Endothelial cell of umbilical vein (primary cell): ENCODE data around the gene MSH3. TPM values are rescaled to one million over a fixed set of nuclear protein-coding genes. Genes with fewer than 3 reads are reported as not detected.

Source experiments
- BruUV-seq: library from RNA; stranded (reverse); fragments of 400-500 nt; replicated peaks from 2 replicates; lab custom pipeline; 2021; lab: Mats Ljungman, UMichigan
- CTCF ChIA-PET: fragments of 300-600, 350-600 bp; sonication (Branson Sonifier 250); formaldehyde crosslinking; loops from one replicate; lab custom pipeline; 2021; ENCODE audit warnings: antibody characterized with exemption, inconsistent platforms; lab: Charles Lee
- POLR2A ChIA-PET: fragments of 300-600, 350-600 bp; sonication (Branson Sonifier 250); formaldehyde crosslinking; loops from one replicate; lab custom pipeline; 2021; ENCODE audit warnings: antibody characterized with exemption, inconsistent platforms; lab: Charles Lee
- DNase-seq: peaks from one replicate; pipeline ENCODE4 v3.0.0-alpha.2; 2011; ENCODE audit warnings: low read depth, low spot score
- FAIRE-seq: peaks from 2 replicates; lab custom pipeline; 2011; peaks lifted over from hg19 to GRCh38; lab: Jason Lieb, UNC
- H2AFZ ChIP-seq: 2 replicates; pipeline ENCODE4 v1.6.0; 2012; ENCODE audit warnings: low read depth, low read length, control low read depth, inconsistent platforms
- H3K27ac ChIP-seq: 2 replicates; pipeline ENCODE4 v1.5.1; 2011; ENCODE audit warnings: low read depth, mild to moderate bottlenecking, control low read depth, low read length, moderate library complexity; ENCODE audit not compliant: insufficient read depth
- H3K27me3 ChIP-seq, 2 experiments: 2 replicates each; pipeline versions ENCODE4 v1.6.0 to v1.6.1; 2011; ENCODE audit warnings: low read length in 2 of 2, mixed read lengths in 1 of 2; ENCODE audit not compliant: control insufficient read depth in 2 of 2, insufficient read depth in 2 of 2
- H3K36me3 ChIP-seq, 2 experiments: 2 replicates in 1 of 2; 3 replicates in 1 of 2; pipeline ENCODE4 v1.5.1; 2011; ENCODE audit warnings: low read length in 2 of 2, mild to moderate bottlenecking in 1 of 2, moderate library complexity in 1 of 2; ENCODE audit not compliant: control insufficient read depth in 2 of 2, insufficient read depth in 2 of 2; ENCODE audit errors: extremely low read depth in 1 of 2
- H3K4me1 ChIP-seq: 3 replicates; pipeline ENCODE4 v1.5.1; 2011; ENCODE audit warnings: mild to moderate bottlenecking, low read length; ENCODE audit not compliant: control insufficient read depth, insufficient read depth; ENCODE audit errors: extremely low read depth
- H3K4me2 ChIP-seq: 2 replicates; pipeline ENCODE4 v1.6.1; 2011; ENCODE audit warnings: low read length, control low read depth, mixed read lengths; ENCODE audit not compliant: insufficient read depth
- H3K4me3 ChIP-seq, 3 experiments: fragments of 200-600 bp in 1 of 3; sonication (generic), shearing (Covaris generic) in 1 of 3; replicated peaks in 1 of 3; 2 replicates each; pipeline ENCODE4 v1.5.1; 2011 to 2016; ENCODE audit warnings: control low read depth in 3 of 3, low read length in 3 of 3, mild to moderate bottlenecking in 2 of 3, inconsistent platforms in 1 of 3, low read depth in 1 of 3, moderate library complexity in 1 of 3; ENCODE audit not compliant: insufficient read depth in 1 of 3
- H3K79me2 ChIP-seq: 2 replicates; pipeline ENCODE4 v1.6.0; 2012; ENCODE audit warnings: low read length, inconsistent platforms; ENCODE audit not compliant: control insufficient read depth, insufficient read depth
- H3K9ac ChIP-seq: replicated peaks from 2 replicates; pipeline ENCODE3; 2011; ENCODE audit warnings: low read length, control low read depth; ENCODE audit not compliant: insufficient read depth; ENCODE audit errors: extremely low read depth
- H3K9me1 ChIP-seq: replicated peaks from 3 replicates; pipeline ENCODE4 v1.6.0; 2011; ENCODE audit warnings: mild to moderate bottlenecking, low read length; ENCODE audit not compliant: control insufficient read depth, insufficient read depth; ENCODE audit errors: extremely low read depth
- H3K9me3 ChIP-seq: replicated peaks from 2 replicates; pipeline ENCODE4 v1.5.1; 2012; ENCODE audit warnings: low read length, inconsistent platforms; ENCODE audit not compliant: control insufficient read depth, insufficient read depth
- H4K20me1 ChIP-seq: replicated peaks from 2 replicates; pipeline ENCODE3; 2011; ENCODE audit warnings: mild to moderate bottlenecking, low read length; ENCODE audit not compliant: control insufficient read depth, insufficient read depth; ENCODE audit errors: extremely low read depth
- EZH2 ChIP-seq: IDR thresholded peaks from 2 replicates; pipeline ENCODE4 v1.6.1; 2012; ENCODE audit warnings: borderline replicate concordance, low read depth, mild to moderate bottlenecking, moderate library complexity, low read length, inconsistent platforms; ENCODE audit not compliant: severe bottlenecking
- FOS ChIP-seq: IDR thresholded peaks from 2 replicates; pipeline ENCODE4 v1.6.1; 2011; ENCODE audit warnings: mild to moderate bottlenecking, low read length, moderate library complexity, borderline replicate concordance; ENCODE audit not compliant: insufficient read depth
- GATA2 ChIP-seq: IDR thresholded peaks from 2 replicates; pipeline ENCODE4 v1.7.0; 2011; ENCODE audit warnings: low read depth, mild to moderate bottlenecking, moderate library complexity, mixed read lengths, low read length; ENCODE audit not compliant: insufficient read length, insufficient read depth
- JUN ChIP-seq: IDR thresholded peaks from 2 replicates; pipeline ENCODE4 v1.6.1; 2011; ENCODE audit warnings: borderline replicate concordance, low read depth; ENCODE audit not compliant: insufficient read length, insufficient read depth
- MYC ChIP-seq: IDR thresholded peaks from one replicate; pipeline ENCODE4 v1.6.1; 2011; ENCODE audit warnings: mild to moderate bottlenecking, low read depth, low read length
- POLR2A ChIP-seq: IDR thresholded peaks from 2 replicates; pipeline ENCODE4 v1.6.1; 2012; ENCODE audit warnings: low read depth, mild to moderate bottlenecking, control low read depth, low read length
- POLR2AphosphoS5 ChIP-seq: IDR thresholded peaks from 2 replicates; pipeline ENCODE4 v1.6.1; 2012; ENCODE audit warnings: low read depth, mild to moderate bottlenecking, control low read depth, low read length, moderate library complexity; ENCODE audit not compliant: insufficient read depth
- dilution Hi-C: fragments of 300-500 bp; cut with MboI; formaldehyde crosslinking; loops from one replicate; pipeline ENCODE4 v1.15.0; 2019; ENCODE audit warnings: low sequenced_read_pairs; ENCODE audit not compliant: extremely low pct_ligation_motif_present
- intact Hi-C: fragments of 100-400 bp; cut with micrococcal nuclease; formaldehyde crosslinking; loops from one replicate; pipeline ENCODE4 v1.10.0; 2022
- polyA plus RNA-seq, 4 experiments: library from polyadenylated mRNA; depleted of rRNA in 3 of 4; stranded (reverse) in 3 of 4; unstranded in 1 of 4; fragments of >200 nt; gene quantifications; 2 replicates each; pipeline versions ENCODE4 v1.2.1 to v1.2.3, GENCODE V29; 2011 to 2012; ENCODE audit warnings: missing spikeins in 1 of 4
- total RNA-seq: library from RNA; stranded (reverse); gene quantifications from 2 replicates; pipeline ENCODE4 v1.2.3, GENCODE V29; 2021
- TF ChIP-seq, protein P1 (sequence below), 2 donors: IDR thresholded peaks; 1 replicate in 1 of 2; 2 replicates in 1 of 2; pipeline ENCODE4 v1.5.1; 2011; ENCODE audit warnings: low read length in 2 of 2, mild to moderate bottlenecking in 2 of 2, moderate library complexity in 2 of 2, control low read depth in 1 of 2, inconsistent platforms in 1 of 2, low read depth in 1 of 2; ENCODE audit not compliant: insufficient read depth in 1 of 2; ENCODE audit errors: extremely low read depth in 1 of 2
- TF ChIP-seq, protein P2 (sequence below): IDR thresholded peaks from 2 replicates; pipeline ENCODE4 v1.6.1; 2011; ENCODE audit not compliant: insufficient read depth, insufficient read length

Gene MSH3
- total and polyA plus RNA-seq, 2 donors (not counting 3 experiments of a cell fraction or from before 2014, with no cell fraction given): 2.0 to 13.0 TPM

DNA sequence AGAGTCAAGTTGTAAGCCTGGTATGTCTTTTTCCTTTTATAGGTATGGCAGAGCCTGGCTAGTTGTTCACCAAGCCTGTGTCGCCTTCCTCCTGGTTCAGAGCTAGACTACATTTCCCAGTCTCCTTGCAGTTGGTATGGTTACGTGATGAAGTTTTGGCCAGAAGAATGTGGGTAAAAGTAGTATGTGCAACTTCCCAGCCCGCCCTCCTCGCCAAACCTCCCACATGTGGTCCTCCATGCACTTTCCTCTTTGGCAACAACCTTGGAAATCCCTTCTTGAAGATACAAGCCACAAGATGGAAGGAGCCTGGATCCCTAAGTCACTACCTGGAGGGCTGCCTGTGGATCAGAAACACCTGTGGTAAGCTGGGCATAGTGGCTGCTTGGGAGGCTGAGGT is 36.0 kb upstream of the MSH3 start:
- no peaks in the 10 kb centered on the region for H3K4me1 ChIP-seq
- dilution Hi-C loops (no loop called here), intact Hi-C loops (no loop called here)
- FAIRE-seq (no peak), DNase-seq (no peak)
- H3K4me2 ChIP-seq: no peak overlapping the region
- H3K27ac ChIP-seq: no peak overlapping the region
- H3K36me3 ChIP-seq: no peaks in the 10 kb centered on the region
- H2AFZ ChIP-seq: no peak overlapping the region
- no peaks in the 10 kb centered on the region for H4K20me1 ChIP-seq
- no TSS peak for BruUV-seq
- H3K27me3 ChIP-seq: no peaks in the 10 kb centered on the region
- no peaks in the 10 kb centered on the region for H3K79me2 ChIP-seq
- H3K4me3 ChIP-seq: no peak overlapping the region
- ChIA-PET POLR2A (no interaction called here), CTCF (no interaction called here)
- TF ChIP-seq JUN (no peak), POLR2AphosphoS5 (no peak), GATA2 (no peak), EZH2 (no peak), MYC (no peak), FOS (no peak), POLR2A (no peak)
- TF ChIP-seq, protein P1, sequence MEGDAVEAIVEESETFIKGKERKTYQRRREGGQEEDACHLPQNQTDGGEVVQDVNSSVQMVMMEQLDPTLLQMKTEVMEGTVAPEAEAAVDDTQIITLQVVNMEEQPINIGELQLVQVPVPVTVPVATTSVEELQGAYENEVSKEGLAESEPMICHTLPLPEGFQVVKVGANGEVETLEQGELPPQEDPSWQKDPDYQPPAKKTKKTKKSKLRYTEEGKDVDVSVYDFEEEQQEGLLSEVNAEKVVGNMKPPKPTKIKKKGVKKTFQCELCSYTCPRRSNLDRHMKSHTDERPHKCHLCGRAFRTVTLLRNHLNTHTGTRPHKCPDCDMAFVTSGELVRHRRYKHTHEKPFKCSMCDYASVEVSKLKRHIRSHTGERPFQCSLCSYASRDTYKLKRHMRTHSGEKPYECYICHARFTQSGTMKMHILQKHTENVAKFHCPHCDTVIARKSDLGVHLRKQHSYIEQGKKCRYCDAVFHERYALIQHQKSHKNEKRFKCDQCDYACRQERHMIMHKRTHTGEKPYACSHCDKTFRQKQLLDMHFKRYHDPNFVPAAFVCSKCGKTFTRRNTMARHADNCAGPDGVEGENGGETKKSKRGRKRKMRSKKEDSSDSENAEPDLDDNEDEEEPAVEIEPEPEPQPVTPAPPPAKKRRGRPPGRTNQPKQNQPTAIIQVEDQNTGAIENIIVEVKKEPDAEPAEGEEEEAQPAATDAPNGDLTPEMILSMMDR (IDR thresholded peaks at IDR 0.05; ENCODE audit: extremely low read depth in 1 of 2, insufficient read depth in 1 of 2, low read depth in 1 of 2, low read length in 2 of 2): no peak
- TF ChIP-seq, protein P2, sequence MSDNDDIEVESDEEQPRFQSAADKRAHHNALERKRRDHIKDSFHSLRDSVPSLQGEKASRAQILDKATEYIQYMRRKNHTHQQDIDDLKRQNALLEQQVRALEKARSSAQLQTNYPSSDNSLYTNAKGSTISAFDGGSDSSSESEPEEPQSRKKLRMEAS: no peak
- H3K9me3 ChIP-seq: no peaks in the 10 kb centered on the region
- no peak overlapping the region for H3K9ac ChIP-seq
- H3K9me1 ChIP-seq: no peaks in the 10 kb centered on the region
